GM12891 (cell line): Measurements from ENCODE around the gene GNPNAT1.

ENCODE experiments used
- POLR2A ChIP-seq: IDR thresholded peaks from 2 replicates; pipeline ENCODE4 v1.6.1; 2011; ENCODE audit warnings: low read depth, low read length, control low read depth
- POLR2AphosphoS5 ChIP-seq: IDR thresholded peaks from 2 replicates; pipeline ENCODE4 v1.6.1; 2011; ENCODE audit warnings: low read depth, low read length, control low read depth
- SPI1 ChIP-seq: IDR thresholded peaks from 2 replicates; pipeline ENCODE4 v1.6.1; 2011; ENCODE audit warnings: low read depth, low read length, control low read depth
- TAF1 ChIP-seq: IDR thresholded peaks from 2 replicates; pipeline ENCODE4 v1.6.1; 2011; ENCODE audit warnings: low read depth, low read length, control low read depth

- TF ChIP-seq POLR2A (no peak), POLR2AphosphoS5 (no peak), TAF1 (no peak), SPI1 (no peak)
These were observed 43.0 kb upstream of the GNPNAT1 start for GRCh38 chr14:52834440-52834842.
